Fibroblast of gingiva (primary cell): ENCODE data around the gene ZNF300.
"Not testable (repeated sequence)": the region's sequence is repeated elsewhere in the genome, so short reads cannot be mapped to it uniquely, and the experiment has no call there.

Experiments
- DNase-seq: peaks from one replicate; pipeline ENCODE4 v3.0.0-alpha.2; 2011; ENCODE audit warnings: low read depth

The ZNF300 gene

DNA sequence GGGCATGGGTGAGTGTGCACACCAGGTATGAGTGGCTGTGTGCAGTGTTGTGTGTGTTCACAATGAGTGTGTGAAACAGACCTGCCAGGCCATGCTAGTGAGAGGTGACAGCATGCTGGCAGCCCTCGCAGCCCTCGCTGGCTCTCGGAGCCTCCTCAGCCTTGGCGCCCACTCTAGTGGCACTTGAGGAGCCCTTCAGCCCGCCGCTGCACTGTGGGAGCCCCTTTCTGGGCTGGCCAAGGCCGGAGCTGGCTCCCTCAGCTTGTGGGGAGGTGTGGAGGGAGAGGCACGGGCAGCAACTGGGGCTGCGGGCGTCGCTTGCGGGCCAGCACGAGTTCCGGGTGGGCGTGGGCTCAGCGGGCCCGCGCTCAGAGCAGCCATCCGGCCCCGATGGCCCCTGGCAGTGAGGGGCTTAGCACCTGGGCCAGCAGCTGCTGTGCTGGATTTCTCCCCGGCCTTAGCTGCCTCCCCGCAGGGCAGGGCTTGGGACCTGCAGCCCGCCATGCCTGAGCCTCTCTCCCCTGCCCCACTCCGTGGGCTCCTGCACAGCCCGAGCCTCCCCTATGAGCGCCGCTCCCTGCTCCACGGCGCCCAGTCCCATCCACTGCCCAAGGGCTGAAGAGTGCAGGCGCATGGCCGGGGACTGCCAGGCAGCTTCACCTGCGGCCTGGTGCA lies 59.5 kb downstream of the ZNF300 start:
- DNase-seq: not testable (repeated sequence)
